ENCODE measurements around the gene MOGAT2.
"Not testable (repeated sequence)": the region's sequence is repeated elsewhere in the genome, so short reads cannot be mapped to it uniquely, and the experiment has no call there.

The MOGAT2 gene

DNA sequence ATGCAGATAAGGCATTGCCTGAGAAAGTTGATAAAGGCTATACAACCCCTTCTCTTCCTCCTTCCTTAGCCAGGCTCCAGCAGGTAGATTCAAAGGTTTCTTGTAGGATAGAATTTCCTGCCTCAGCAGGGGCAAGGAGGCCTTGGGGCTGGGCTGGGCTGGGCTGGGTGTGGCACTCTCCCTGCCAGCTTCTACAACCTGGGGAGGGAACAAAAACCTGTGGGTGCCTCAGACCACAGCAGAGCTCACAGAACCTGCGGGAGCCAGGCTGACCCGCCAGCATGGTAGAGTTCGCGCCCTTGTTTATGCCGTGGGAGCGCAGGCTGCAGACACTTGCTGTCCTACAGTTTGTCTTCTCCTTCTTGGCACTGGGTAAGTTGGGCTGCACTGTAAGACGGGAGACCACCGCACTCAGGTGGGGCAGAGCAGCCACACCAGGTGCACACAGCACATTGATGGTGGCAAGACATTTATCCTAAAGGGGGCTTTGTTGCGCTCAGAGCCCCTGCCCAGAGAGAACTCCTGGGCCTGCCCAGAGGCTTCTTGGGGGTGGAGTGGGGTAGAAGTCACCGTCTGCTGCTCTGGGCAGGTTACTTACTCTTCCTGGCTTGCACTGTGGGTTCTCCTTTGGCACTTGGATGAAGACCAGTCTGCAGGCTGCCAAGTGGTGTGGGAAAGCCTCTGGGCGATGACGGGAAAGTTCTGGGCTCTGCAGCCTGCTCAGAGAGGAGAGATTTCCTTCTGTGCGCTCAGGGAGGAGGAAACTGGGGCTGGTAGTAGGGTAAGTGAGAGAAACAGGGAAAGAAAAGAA is at the start of gene MOGAT2:
Gene MOGAT2 (plus strand): TSS at position 231 of the 811 bp plus-strand sequence. CDS start 51 bp downstream, at position 282.
- no peak for DNase-seq

DNA sequence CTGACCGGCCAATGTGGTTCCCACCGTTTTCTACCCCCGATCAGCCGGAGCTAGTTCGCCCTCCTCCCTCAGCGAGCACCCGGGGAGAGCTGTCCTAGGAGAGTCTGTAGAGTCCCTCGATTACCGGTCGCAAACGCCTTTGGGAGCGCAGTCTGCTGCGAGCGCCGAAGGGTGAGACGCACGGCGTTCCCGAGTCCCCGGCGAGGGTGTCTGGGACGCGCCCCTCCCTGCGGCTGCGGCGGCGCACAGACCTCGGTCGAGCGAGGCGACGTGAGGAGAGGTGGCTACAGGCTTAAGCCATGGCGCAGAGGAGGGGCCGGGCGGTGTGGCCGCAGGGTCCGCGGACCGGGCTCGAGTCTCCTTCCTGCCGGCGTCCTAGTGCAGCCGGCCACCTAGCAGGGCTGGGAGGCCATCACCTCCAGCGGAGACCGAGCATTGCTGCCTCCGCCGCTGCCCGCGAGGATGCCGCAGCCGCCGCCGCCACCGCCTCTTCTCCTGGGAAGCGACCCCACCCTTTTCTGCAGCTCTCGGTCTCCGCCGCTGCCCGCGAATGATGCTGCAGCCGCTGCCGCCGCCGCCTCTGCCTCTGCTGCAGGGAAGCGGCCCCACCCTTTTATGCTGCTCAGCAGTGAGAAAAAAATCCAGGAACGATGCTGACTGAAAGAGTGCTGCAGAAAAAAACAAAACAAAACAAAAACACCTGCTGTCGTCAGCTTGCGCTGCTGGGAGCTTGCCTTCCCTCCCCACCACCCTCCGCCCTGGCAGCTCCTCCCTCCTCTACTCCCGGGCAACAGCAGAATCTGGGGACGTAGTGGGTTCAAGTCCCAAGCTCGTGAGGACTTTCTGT is 49.0 kb upstream of the MOGAT2 start, which contains the start of gene MAP6:
Gene MAP6 (minus strand): TSS at position 588 of the 847 bp plus-strand sequence. CDS start 669 bp downstream, outside the sequence.
- DNase-seq: peak; percentile 30

DNA sequence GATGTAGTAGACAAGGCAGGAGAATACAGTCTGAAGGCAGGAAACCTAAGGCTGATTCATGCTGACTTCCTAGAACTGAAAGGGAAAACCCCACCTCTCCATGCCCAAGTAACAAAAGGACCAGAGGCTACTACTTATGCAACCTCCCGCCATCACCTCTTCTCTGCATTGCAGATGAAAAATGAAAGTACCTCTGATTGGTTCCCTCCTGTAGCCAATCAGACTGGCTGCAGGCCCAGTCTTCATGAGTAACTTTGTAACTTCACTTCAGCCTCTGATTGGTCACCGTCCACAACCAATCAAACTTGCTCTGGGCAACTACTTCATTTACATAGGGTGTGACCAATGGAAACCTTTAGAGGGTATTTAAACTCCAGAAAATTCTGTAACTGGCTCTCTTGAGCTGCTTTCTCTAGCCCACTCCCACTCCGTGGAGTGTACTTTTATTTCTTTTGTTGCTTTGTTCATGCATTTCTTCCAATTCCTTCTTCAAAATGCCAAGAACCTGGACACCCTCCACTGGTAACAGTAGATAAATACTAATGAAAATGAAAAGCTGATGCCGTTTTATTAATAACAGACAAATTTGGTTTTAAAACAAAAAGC is 43.6 kb upstream of the MOGAT2 start:
- DNase-seq: peak; percentile 70

DNA sequence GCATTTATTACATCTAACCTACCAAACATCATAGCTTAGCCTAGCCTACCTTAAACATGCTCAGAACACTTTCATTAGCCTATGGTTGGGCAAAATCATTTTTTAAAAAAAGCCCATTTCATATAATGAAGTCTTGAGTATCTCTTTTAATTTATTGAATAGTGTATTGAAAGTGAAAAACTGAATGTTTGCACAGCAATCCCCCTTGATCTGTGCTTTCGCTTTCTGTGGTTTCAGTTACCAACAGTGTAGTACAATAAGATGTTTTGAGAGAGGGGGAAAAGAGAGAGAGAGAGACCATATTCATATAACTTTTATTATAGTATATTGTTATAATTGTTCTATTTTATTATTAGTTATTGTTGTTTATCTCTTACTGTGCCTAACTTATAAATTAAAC is 40.4 kb upstream of the MOGAT2 start:
- DNase-seq: no peak

DNA sequence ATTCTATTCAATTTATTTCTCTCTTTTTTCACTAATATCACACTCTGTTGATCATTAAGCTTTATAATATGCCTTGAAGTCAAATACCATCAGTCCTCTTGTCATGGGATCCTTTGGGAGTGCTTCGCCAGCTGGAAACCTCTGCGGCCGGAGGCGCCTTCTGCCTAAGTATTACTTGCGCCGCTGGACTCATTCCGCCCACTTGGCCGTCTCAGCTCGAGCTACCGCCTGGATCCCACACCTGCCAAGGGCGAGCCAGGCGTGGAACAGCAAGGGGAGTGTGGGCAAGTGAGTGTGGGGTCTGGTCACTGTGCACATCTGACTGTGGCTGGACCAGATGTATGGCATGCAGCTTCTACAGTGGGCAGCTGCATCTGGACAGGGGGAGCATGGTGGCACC is 39.7 kb upstream of the MOGAT2 start:
- no peak for DNase-seq

DNA sequence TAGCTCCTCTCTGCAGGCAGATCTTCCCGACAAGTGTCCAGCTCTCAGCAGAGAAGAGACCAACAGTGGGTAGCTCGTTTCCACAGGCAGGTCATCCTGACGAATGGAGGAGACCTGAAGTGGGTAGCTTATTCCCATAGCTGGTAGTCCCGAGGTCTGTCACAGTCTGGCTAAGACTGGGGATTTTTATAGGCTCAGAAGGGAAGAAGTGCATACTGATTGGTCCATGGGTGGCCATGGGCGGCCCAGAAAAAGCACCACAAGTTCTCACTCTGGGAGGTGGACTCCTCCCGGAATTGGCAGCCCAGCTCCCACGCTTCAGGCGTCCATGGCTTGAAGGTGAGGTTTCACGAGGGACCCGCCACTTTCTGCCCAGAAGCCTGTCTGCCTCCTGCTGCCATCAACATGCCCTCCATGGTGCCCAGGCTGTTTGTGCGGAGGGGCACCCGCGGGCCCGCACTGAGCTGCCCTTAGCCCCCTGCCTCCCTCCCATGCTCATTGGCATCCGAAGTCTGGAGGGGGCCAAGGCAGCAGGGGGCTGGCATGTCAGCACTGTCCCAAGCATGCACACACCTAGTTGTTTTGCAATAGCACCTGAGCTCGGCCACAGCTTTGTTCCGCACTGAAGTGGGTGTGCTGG is 38.9 kb upstream of the MOGAT2 start:
- DNase-seq: no peak

DNA sequence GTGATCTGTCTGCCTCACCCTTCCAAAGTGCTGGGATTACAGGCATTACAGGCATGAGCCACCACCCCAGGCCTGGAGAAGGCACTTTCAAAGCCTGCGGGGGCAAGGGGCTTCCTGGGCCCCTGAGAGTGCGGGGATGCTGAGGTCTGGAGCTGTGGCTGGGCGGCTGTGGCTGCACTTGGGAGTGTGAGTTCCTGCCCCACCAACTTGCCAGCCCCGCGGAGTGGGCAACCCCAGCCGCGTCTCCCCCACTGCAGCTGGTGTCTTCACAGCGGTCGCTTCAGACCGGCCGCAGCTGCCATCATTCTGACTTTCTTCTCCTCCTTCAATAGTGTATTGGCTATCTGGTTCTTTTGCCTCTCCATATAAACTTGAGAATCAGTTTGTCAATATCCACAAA is 38.1 kb upstream of the MOGAT2 start:
- DNase-seq: no peak

DNA sequence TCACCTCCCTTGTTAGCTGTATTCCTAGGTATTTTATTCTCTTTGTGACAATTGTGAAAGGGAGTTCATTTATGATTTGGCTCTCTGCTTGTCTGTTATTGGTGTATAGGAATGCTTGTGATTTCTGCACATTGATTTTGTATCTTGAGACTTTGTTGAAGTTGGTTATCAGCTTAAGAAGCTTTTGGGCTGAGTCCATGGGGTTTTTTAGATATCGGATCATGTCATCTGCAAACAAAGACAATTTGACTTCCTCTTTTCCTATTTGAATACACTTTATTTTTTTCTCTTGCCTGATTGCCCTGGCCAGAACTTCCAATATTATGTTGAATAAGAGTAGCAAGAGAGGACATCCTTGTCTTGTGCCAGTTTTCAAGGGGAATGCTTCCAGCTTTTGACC is 33.8 kb upstream of the MOGAT2 start:
- DNase-seq: not testable (repeated sequence)

DNA sequence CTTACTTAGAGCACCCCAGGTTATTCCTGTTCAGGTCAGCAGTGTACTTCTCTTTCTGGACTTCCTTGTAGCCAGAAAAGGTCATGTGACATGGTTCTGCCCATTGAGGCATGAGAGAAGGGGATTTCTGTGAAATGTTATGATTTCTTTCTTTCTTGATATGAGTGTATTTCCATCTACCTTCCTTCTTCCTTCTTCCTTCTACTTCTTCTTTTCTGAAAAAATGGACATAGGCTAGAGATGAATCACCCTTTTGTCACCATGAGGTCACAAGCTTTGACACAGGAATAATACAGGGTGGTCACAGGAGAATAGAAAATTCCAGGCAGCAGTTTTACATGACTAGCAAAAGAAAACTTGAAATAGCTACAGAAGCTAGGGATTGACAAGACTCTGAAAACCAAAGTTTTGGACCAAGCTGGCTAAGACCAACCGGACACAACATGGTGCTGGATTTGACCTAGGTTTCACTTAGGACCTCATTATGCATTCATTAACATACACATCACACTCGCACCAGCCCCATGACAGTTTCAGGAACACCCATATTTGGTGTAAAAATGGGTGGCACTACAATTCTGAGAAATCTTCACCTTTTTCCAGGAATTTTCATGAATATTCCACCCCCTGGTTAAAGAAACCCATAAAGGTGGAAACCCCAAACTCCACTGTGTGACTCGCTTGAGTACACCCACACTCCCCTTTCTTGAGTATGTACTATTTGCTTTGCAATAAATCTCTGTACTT is 27.6 kb upstream of the MOGAT2 start:
- no peak for DNase-seq

DNA sequence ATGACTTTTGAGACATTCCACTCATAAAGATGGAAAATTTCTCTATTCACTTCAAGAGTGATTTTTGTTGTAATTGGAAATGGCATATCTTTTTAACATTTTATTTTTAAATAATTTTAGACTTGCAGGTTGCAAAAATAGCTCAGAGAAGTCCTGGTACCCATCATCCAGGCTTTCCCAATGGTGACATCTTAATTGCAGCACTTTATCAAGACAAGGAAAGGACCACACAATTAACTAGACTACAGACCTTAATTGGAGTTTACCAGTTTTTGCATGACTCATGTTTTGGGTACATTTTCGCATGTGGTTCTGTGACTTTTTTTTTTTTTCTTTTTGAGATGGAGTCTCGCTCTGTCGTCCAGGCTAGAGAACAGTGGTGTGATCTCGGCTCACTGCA is 25.8 kb upstream of the MOGAT2 start:
- DNase-seq: no peak

DNA sequence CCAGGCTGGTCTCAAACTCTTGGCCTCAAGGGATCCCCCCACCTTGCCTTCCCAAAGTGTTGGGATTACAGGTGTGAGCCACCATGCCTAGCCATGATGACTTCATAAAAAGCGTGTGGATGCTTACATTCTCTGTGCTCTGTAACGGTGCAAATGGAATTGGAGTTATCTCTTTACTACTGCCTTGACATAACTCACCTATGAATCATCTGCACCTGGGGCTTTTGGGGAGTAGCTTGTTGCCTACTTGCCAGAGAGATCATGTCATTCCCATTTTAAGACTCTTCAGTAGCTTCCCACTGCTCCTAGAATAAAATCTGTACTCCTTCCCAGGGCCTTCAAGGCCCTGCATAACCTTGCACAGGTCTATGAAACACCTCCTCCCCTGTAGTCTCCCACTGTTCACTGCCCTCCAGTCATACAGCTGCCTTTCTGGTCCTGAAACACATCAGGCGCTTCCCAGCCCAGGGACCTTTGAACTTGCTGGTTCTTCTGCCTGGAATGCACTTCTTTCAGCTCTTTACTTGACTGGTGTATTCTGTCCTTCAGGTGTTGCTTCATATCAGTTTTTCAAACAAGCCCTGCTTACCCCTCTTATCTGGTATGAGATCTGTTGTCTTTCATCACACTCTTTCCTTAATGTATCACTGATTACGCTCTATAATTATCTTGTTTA is 19.6 kb upstream of the MOGAT2 start:
- DNase-seq: no peak

DNA sequence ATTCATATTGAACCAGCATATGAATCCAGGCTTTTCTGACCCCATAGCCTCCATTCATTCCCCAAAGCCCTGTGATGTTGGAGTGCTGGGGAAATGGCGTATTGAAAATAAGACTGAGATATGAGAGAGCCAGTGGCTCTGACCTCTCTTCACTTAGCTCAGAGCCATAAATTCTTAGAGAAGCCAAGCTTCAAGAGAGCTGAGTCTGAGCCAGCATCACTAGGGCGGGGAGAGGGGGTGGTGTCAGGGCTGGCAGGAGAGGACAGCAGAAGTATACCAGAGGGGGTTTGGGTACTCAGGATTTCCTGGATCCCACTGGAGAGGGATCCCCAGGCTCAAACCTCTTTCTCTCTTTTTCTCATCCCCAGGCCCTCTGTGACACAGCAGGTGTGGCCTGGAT is 16.7 kb upstream of the MOGAT2 start:
- DNase-seq: no peak

DNA sequence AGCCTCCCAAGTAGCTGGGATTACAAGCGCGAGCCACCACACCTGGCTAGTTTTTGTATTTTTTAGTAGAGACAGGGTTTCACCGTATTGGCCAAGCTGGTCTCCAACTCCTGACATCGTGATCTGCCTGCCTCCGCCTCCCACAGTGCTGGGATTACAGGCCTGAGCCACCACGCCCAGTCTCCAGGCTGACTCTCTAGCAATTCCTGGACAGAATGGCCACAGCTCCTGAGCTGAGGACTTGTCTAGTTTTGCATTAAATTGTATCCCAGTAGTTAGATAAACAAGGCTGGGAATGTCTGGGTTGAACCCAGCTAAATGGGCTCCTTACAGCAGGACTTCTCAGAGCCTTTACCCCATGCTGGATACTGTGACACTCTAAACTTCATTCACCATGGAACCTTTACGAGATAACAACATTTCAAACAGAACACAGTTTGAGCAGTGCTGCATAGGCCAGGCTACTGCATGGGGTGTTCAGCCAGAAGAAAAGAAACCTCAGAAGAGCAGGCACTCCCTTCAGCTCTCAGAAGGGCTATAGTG is 13.9 kb upstream of the MOGAT2 start:
- DNase-seq: no peak

DNA sequence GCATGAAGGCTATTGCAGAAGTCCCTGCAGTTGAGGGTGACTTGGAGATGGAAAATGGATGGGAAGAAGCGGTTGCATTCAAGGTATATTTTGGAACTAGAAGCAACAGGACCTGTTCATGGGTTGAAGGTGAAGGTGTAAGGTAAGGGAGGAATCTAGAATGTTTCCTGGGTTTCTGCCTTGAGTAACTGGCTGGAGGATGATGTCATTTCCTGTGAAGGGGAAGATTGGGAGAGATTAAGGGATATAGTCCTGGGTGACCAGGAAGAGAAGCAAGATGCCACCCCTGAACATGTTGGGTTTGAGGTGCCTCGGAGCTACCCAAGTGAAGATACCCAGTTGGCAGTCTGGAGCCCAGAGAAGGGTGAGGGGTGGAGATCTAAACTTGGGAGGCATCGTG is 12.1 kb upstream of the MOGAT2 start:
- no peak for DNase-seq

DNA sequence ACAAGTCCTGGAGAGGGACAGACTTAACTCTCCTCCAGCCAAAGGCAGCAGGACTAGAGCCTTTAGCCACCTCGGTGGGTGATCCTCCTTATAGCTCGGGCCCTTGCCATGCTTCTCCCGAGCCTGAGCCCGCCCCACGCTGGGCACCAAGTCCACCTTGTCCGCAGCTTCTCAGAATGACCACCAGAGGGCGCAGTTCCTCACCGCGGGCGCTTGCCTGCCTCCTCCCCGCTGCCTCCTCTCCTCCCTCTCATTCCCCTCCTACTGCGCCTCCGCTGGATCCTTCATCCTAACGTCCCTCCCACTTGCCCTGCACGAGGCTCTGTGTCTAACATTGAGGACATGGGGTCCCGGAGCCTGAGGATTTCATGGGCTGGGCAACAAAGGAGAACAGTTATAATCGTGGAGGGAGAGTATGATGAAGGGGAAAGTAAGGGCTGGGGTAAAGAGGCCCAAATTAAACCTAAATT is 11.3 kb upstream of the MOGAT2 start:
- peak; percentile 86 for DNase-seq

DNA sequence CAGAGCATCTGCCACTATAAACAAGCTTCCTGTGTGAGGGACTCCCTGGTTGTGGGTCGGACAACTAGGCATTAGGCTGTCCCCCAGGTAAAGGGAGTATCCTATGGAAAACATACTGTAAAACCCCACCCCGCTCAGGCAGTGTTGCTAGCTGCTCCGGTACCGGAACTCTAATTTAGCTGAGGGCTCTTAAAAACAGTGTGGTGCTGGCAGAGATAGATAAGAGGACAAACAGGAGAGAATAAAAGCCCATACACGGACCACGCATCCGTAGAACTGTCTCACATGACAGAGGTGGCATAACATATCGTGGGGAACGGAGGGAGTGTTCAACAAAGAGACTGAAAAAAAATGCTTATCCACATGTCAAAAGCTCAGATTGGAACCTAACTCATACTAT is 3.4 kb upstream of the MOGAT2 start:
- DNase-seq: peak; percentile 93

DNA sequence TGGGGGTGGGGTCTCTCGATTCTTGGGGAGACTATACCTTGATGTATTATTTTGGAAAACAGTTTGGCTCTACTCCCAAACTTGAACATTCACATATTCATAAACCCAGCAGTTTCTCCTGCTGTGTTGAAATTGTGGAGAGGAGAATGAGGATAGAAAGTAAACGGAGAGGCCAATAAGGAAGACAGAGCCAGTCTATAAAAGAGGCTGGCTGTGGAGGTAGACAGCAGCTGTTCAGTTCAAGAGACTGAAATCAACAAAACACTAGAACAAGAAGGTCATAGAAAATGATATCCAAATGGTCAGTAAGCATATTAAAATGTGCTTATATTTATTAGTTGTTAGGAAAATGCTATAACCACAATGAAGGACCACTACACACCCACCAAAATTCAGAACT is 1.9 kb upstream of the MOGAT2 start:
- DNase-seq: no peak

DNA sequence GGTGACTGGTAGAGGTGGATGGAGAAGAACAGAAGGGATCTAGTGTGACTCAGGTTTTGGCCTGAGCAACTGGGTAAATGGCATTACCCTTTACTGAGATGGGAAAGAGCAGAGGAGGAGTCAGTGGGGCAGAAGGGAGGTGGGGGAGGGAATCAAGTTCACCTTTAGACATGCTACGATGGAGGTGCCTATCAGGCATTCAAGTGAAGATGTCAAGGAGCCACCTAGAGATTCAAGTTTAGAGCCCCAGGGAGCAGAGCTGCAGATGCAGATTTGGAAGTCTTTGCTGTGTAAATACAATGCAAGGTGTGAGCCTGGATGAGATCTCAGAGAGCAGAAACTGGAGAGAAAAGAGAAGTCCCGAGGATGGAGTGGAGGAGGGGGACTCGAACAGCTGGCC is 979 bp upstream of the MOGAT2 start:
- DNase-seq: no peak

DNA sequence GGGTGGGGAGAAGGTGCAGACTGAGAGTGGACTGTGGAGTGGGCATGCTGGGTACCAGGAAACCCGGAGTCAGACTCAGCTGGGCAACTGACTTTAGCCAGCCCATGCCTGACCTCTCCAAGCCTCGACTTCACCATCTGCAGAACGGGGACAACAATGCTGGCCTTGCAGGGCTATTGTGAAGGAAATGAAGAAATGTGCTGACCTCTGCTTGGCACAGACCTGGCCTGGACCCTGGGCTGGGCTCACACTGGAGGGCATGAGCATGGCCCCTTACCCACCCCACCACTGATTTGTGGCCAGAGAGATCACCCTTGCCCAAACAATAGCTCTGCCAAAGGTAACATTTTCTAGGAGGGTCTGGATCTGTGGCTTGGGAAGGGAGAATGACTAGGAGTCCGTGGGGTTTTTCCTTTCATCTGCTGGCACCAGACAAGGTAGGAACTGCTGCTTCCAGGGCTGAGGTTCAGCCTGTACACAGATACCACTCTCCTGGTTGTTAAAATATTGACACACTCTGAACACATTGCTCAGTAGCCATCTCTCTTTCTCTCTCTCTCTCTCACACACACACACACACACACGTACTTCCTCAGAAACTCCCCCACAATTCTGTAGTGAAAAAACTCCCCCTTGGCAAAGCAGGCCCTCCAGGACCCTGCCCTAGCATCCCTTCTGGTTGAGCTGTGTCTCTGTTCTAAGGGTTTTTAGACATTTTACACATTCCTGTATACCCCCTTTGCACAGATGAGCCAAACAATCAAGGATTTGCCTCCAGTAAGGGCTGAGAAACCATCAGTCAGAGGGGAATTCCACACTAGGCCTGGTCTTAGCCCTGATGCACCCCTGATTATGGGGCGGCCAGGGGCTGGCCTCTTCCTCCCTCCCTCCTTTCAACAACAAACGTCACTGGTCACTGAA is 1.0 kb downstream of the MOGAT2 start:
- no peak for DNase-seq

All from hematopoietic multipotent progenitor cell treated with erythropoietin and hydrocortisone succinate and interleukin-3 and kit ligand, for 8 days (in vitro differentiated cells).